ENCODE results near the gene DLGAP1. TPM values are rescaled to one million over a fixed set of nuclear protein-coding genes. Genes with fewer than 3 reads are reported as not detected.

Gene DLGAP1
- total RNA-seq, 4 donors from 2014 or later, result 2.0 to 4.7 (median 2.1) TPM; not detected in 1

DNA sequence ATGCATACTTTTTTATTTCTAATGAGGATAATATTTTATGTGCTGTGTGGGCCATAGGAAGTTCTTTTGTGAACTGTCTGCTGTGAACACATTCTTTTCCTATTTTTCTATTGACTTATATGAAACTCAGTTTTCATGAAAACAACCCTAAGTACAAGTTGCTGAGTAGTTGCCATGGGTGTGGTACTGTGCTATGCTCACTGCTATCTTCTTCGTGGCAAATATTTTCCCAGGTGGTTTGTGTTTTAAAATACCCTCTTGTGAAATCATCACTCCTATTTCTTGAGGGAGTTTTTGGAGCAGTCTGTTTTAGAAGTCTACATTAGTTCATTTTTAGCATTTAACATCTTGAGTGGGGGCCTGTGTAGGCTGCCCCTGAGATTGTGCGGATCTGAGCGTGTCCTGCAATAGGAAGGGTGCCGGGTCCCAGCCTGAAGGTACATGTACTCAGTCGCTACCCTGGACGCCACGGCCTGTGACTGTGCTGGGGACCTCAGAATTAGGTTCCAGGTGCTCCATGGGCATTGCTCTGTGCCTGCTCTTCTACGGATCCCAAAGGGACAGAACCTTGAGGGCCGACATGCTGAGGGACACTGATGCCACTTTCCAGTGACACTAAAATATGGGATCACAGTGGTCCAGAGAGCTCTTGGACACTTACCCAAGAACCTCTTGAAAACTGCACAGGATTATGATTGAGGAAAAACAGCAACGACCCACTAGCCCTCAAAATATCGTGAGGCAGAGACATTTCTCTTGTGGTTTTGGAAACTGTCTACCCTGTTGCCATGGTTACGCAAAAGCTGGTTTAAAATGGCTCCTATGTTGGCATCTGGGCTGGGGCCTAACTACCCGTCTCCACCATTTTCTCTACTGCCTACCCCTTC is 524.7 kb downstream of the DLGAP1 start:
- no peak for DNase-seq (ENCODE audit: low spot score in 2 of 2)
- 90% methylated on average over 13 of the region's 13 CpGs for WGBS
- Histone ChIP-seq H3K9me3 (no peaks in the 10 kb centered on the region), H3K4me3 (no peak overlapping the region), H3K27me3 (no peaks in the 10 kb centered on the region), H3K4me1 (no peaks in the 10 kb centered on the region), H3K27ac (no peak overlapping the region), H3K36me3 (no peaks in the 10 kb centered on the region)
- no peak for TF ChIP-seq EP300 (IDR thresholded peaks at IDR 0.05)

DNA sequence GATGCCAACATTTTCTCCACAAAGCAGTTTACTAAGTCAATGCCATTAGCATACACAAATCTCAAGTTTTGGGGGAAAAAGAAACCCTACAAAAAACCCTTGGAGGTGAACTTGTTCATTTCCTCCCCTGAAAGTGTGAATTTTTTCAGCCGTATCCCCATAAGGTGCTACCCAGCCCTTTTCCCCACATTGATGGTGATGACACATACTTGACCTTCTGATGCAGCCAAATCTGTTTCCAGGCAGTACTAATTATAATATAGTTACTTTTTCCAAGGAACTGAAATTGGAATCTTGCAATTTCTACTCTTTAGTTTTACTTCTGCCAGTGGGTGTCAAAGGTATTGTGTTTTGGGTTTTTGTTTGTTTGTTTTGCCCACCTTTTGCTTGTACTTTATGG is 530.7 kb downstream of the DLGAP1 start:
- Histone ChIP-seq H3K9me3 (no peaks in the 10 kb centered on the region), H3K36me3 (no peaks in the 10 kb centered on the region), H3K4me1 (no peaks in the 10 kb centered on the region), H3K4me3 (no peak overlapping the region), H3K27ac (no peak overlapping the region), H3K27me3 (no peaks in the 10 kb centered on the region)
- no peak for DNase-seq (ENCODE audit: low spot score in 2 of 2)
- WGBS, result 42% methylated on average over 1 of the region's 1 CpG
- no peak for TF ChIP-seq EP300 (IDR thresholded peaks at IDR 0.05)
- TF ChIP-seq POLR2AphosphoS5 (IDR thresholded peaks at IDR 0.05), result no peak
- TF ChIP-seq, protein P1, sequence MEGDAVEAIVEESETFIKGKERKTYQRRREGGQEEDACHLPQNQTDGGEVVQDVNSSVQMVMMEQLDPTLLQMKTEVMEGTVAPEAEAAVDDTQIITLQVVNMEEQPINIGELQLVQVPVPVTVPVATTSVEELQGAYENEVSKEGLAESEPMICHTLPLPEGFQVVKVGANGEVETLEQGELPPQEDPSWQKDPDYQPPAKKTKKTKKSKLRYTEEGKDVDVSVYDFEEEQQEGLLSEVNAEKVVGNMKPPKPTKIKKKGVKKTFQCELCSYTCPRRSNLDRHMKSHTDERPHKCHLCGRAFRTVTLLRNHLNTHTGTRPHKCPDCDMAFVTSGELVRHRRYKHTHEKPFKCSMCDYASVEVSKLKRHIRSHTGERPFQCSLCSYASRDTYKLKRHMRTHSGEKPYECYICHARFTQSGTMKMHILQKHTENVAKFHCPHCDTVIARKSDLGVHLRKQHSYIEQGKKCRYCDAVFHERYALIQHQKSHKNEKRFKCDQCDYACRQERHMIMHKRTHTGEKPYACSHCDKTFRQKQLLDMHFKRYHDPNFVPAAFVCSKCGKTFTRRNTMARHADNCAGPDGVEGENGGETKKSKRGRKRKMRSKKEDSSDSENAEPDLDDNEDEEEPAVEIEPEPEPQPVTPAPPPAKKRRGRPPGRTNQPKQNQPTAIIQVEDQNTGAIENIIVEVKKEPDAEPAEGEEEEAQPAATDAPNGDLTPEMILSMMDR (IDR thresholded peaks at IDR 0.05), result no peak
- no peak for TF ChIP-seq POLR2A (IDR thresholded peaks at IDR 0.05)

- Histone ChIP-seq H3K27me3 (no peaks in the 10 kb centered on the region), H3K27ac (no peak overlapping the region), H3K36me3 (no peaks in the 10 kb centered on the region), H3K4me3 (no peak overlapping the region), H3K9me3 (no peaks in the 10 kb centered on the region), H3K4me1 (no peaks in the 10 kb centered on the region)
- no peak for DNase-seq (ENCODE audit: low spot score in 2 of 2)
- TF ChIP-seq EP300 (IDR thresholded peaks at IDR 0.05) (no peak), POLR2A (IDR thresholded peaks at IDR 0.05) (no peak), POLR2AphosphoS5 (IDR thresholded peaks at IDR 0.05) (no peak)
- TF ChIP-seq, protein P1 (IDR thresholded peaks at IDR 0.05), result no peak
- WGBS, result 64% methylated on average over 2 of the region's 2 CpGs
These were observed 531.4 kb downstream of the DLGAP1 start for GRCh38 chr18:3923750-3924149.

DNA sequence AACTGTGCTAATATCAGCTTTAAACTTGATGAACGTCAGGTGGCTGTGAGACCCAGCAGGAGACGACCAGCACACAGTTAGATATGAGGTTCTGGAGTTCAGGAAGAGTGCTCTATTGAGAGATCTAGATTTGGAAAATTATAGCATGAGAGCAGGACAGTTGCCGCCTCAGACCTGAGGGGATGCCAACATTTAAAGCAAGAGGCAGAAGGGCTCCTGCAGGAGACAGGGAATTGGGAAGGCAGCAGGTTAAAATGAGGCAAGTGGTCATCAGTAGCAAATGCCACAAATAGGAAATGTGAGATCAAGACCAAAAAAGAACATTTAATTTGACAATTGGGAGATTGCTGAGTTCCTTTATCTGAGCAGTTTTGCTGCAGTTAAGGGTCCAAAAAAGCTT is 533.3 kb downstream of the DLGAP1 start:
- Histone ChIP-seq H3K4me3 (no peak overlapping the region), H3K4me1 (no peaks in the 10 kb centered on the region), H3K36me3 (no peaks in the 10 kb centered on the region), H3K9me3 (no peaks in the 10 kb centered on the region), H3K27ac (no peak overlapping the region), H3K27me3 (no peaks in the 10 kb centered on the region)
- DNase-seq (ENCODE audit: low spot score in 2 of 2), result no peak
- TF ChIP-seq, protein P1 (IDR thresholded peaks at IDR 0.05), result no peak
- TF ChIP-seq EP300 (IDR thresholded peaks at IDR 0.05), result no peak
- no peak for TF ChIP-seq POLR2A (IDR thresholded peaks at IDR 0.05)
- no peak for TF ChIP-seq POLR2AphosphoS5 (IDR thresholded peaks at IDR 0.05)
- 74% methylated on average over 3 of the region's 3 CpGs for WGBS

GRCh38 chr18:3920832-3921231 is 534.3 kb downstream of the DLGAP1 start:
- no peak overlapping the region for H3K4me3 ChIP-seq
- TF ChIP-seq EP300 (IDR thresholded peaks at IDR 0.05) (no peak), POLR2AphosphoS5 (IDR thresholded peaks at IDR 0.05) (no peak)
- no peaks in the 10 kb centered on the region for H3K4me1 ChIP-seq
- H3K9me3 ChIP-seq, result no peaks in the 10 kb centered on the region
- no peak for DNase-seq (ENCODE audit: low spot score in 2 of 2)
- WGBS, result 85% methylated on average over 2 of the region's 2 CpGs
- no peaks in the 10 kb centered on the region for H3K27me3 ChIP-seq
- H3K36me3 ChIP-seq, result no peaks in the 10 kb centered on the region
- H3K27ac ChIP-seq, result no peak overlapping the region

DNA sequence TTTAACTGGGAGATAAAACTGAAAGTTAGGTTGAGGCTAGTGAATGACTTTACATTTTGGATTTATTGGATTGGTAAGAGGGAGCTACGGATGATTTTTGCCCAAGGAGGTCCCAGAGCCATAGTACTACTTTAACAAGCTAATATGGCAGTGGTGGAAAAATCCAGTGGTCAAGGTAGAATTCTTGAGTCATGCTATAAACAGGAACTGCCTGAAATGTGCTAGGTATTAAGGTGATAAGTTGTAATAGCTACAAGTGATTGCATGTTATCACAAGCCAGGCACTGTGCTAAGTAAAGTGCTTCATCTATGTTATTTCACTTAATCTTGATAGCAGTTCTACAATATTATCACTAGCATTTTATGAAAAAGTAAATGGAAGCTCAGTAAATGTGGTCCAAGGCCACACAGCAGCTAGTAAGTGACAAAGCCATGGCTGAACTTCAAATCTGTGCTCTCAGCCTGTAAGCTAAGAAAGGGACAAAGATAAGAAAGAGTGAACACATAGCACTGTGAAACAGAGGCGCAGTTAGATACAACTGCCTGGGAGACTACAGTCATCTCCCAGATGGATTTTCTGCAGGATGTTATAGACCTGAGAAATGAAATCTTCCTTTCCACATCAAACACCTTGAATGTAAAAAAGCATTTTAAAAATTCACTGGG is 535.6 kb downstream of the DLGAP1 start:
- DNase-seq (ENCODE audit: low spot score in 2 of 2), result no peak

More for the DNA sequence above, 535.6 kb downstream of the DLGAP1 start:
- H3K36me3 ChIP-seq, result no peaks in the 10 kb centered on the region
- H3K9me3 ChIP-seq, result no peaks in the 10 kb centered on the region
- TF ChIP-seq EP300 (IDR thresholded peaks at IDR 0.05) (no peak), POLR2AphosphoS5 (IDR thresholded peaks at IDR 0.05) (no peak), POLR2A (IDR thresholded peaks at IDR 0.05) (no peak)
- TF ChIP-seq, protein P1 (IDR thresholded peaks at IDR 0.05), result no peak
- no peaks in the 10 kb centered on the region for H3K27me3 ChIP-seq
- H3K4me3 ChIP-seq, result no peak overlapping the region
- WGBS, result 98% methylated on average over 2 of the region's 2 CpGs
- H3K27ac ChIP-seq, result no peak overlapping the region
- H3K4me1 ChIP-seq, result no peaks in the 10 kb centered on the region
